PC-9 (cell line): ENCODE results near the gene PRIMA1. TPM values are rescaled to one million over a fixed set of nuclear protein-coding genes. Genes with fewer than 3 reads are reported as not detected.

Source experiments
- BruUV-seq: library from RNA; stranded (reverse); fragments of 400-500 nt; replicated peaks from 2 replicates; lab custom pipeline; 2021; lab: Mats Ljungman, UMichigan
- CTCF ChIA-PET: fragments of 300-600 bp; sonication (Branson Sonifier 250); formaldehyde crosslinking; loops from one replicate; lab custom pipeline; 2022; ENCODE audit warnings: antibody characterized with exemption; lab: Charles Lee
- POLR2A ChIA-PET: fragments of 300-600 bp; sonication (Branson Sonifier 250); formaldehyde crosslinking; loops from one replicate; lab custom pipeline; 2022; ENCODE audit warnings: antibody characterized with exemption; ENCODE audit not compliant: unreplicated experiment; lab: Charles Lee
- DNase-seq, 2 experiments: peaks; one replicate each; pipeline versions ENCODE4 v3.0.0 to v3.0.0-alpha.2; 2015 to 2022; ENCODE audit warnings: mixed read lengths in 1 of 2
- H2AFZ ChIP-seq: fragments of 200-600 bp; sonication (generic); 2 replicates; pipeline ENCODE4 v1.8.1; 2017; ENCODE audit warnings: antibody characterized with exemption
- H3F3A ChIP-seq: fragments of 200-600 bp; sonication (generic); 2 replicates; pipeline ENCODE4 v1.8.1; 2017; ENCODE audit warnings: antibody characterized with exemption, mild to moderate bottlenecking, low read depth; ENCODE audit not compliant: insufficient read depth
- H3K27ac ChIP-seq: fragments of 200-600 bp; sonication (generic); 2 replicates; pipeline ENCODE4 v1.6.1; 2016; ENCODE audit warnings: mixed run types
- H3K27me3 ChIP-seq: fragments of 200-600 bp; sonication (generic); 2 replicates; pipeline ENCODE4 v1.6.1; 2016; ENCODE audit warnings: low read depth, mixed run types; ENCODE audit not compliant: insufficient read depth
- H3K36me3 ChIP-seq: fragments of 200-600 bp; sonication (generic); 2 replicates; pipeline ENCODE4 v1.6.1; 2016; ENCODE audit warnings: low read depth, mixed run types
- H3K4me1 ChIP-seq: fragments of 200-600 bp; sonication (generic); replicated peaks from 2 replicates; pipeline ENCODE4 v1.6.1; 2016; ENCODE audit warnings: mixed run types; ENCODE audit not compliant: insufficient read depth
- H3K4me2 ChIP-seq: fragments of 200-600 bp; sonication (generic); 2 replicates; pipeline ENCODE4 v1.6.1; 2017; ENCODE audit warnings: mixed run types
- H3K4me3 ChIP-seq: fragments of 200-600 bp; sonication (generic); 2 replicates; pipeline ENCODE4 v1.6.1; 2016; ENCODE audit warnings: mixed run types
- H3K79me2 ChIP-seq: fragments of 200-600 bp; sonication (generic); 2 replicates; pipeline ENCODE4 v1.6.1; 2017; ENCODE audit warnings: low read depth, mixed run types
- H3K9me2 ChIP-seq: fragments of 200-600 bp; sonication (generic); 2 replicates; pipeline ENCODE4 v1.8.1; 2017; ENCODE audit warnings: mild to moderate bottlenecking; ENCODE audit not compliant: insufficient read depth
- H3K9me3 ChIP-seq: fragments of 200-600 bp; sonication (generic); 2 replicates; pipeline ENCODE4 v1.8.1; 2016; ENCODE audit warnings: low read depth; ENCODE audit not compliant: insufficient read depth
- H4K20me1 ChIP-seq: fragments of 200-600 bp; sonication (generic); 2 replicates; pipeline ENCODE4 v1.8.1; 2017; ENCODE audit not compliant: insufficient read depth
- EZH2 ChIP-seq: fragments of 200-600 bp; sonication (generic); IDR thresholded peaks from 2 replicates; pipeline ENCODE4 v1.8.0; 2017; ENCODE audit warnings: antibody characterized with exemption, low read depth
- intact Hi-C: fragments of 100-400 bp; cut with micrococcal nuclease; formaldehyde crosslinking; loops from one replicate; pipeline ENCODE4 v1.10.0; 2022; ENCODE audit not compliant: unreplicated experiment
- total RNA-seq: library from RNA; stranded (reverse); gene quantifications from 2 replicates; pipeline ENCODE4 v1.2.3, GENCODE V29; 2021
- TF ChIP-seq, protein P1 (sequence below): fragments of 200-600 bp; sonication (generic); conservative IDR thresholded peaks from 2 replicates; pipeline ENCODE4 v1.6.1; 2017; ENCODE audit warnings: mixed run types, antibody characterized with exemption, mild to moderate bottlenecking, moderate library complexity

PRIMA1 gene
- total RNA-seq, 1 experiment from 2014 or later, result not detected

DNA sequence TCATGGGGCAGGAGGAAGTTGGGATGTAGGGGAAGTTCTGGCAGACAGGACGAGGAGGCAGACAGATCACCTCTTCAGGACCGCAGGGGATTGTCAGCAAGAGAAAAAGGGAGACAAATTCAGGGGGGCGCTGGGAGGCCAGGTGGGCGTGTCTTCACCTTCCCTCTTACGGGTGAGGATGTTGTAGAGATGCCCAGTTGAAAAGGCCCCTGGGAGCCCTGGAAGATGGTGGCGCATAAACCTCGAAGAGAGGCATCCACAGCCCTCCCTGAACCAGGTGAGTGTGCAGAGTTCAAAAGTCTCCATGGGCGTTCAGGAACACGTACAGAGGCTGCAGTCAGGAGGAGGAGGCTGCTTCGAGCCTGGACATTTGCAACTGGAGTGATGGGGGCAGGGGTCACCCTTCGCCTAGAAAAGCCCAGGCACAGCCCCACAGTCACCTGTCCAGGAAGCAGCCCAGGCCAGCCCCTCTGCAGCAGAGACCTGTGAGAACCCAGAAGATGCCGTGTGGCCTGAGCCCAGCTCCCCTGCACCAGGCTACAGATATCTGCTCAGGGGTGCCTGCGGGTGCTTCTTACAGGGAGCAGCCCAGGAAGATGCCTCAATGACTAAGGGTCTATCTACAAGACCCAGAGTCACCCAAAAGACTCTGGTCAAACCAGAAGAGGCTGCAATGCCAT is 74.4 kb downstream of the PRIMA1 start:
- H4K20me1 ChIP-seq, result no peaks in the 10 kb centered on the region
- H3K4me1 ChIP-seq, result 0 out of 2 replicates have a peak, but pooled peaks cover 9% of the 10 kb centered on the region
- ChIA-PET POLR2A (no interaction called here), CTCF (no interaction called here)
- no peak overlapping the region for H3K27ac ChIP-seq
- peaks cover 2% of the 10 kb centered on the region; the same call in 1 of the 2 replicates for H3F3A ChIP-seq
- H3K9me2 ChIP-seq, result no peaks in the 10 kb centered on the region
- no peak for TF ChIP-seq EZH2
- TF ChIP-seq, protein P1, sequence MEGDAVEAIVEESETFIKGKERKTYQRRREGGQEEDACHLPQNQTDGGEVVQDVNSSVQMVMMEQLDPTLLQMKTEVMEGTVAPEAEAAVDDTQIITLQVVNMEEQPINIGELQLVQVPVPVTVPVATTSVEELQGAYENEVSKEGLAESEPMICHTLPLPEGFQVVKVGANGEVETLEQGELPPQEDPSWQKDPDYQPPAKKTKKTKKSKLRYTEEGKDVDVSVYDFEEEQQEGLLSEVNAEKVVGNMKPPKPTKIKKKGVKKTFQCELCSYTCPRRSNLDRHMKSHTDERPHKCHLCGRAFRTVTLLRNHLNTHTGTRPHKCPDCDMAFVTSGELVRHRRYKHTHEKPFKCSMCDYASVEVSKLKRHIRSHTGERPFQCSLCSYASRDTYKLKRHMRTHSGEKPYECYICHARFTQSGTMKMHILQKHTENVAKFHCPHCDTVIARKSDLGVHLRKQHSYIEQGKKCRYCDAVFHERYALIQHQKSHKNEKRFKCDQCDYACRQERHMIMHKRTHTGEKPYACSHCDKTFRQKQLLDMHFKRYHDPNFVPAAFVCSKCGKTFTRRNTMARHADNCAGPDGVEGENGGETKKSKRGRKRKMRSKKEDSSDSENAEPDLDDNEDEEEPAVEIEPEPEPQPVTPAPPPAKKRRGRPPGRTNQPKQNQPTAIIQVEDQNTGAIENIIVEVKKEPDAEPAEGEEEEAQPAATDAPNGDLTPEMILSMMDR, result no peak
- intact Hi-C loops, result no loop called here
- peaks cover 68% of the 10 kb centered on the region for H3K27me3 ChIP-seq
- DNase-seq, result no peak
- H3K4me2 ChIP-seq, result no peak overlapping the region
- no peak overlapping the region for H2AFZ ChIP-seq
- H3K9me3 ChIP-seq, result no peaks in the 10 kb centered on the region
- H3K4me3 ChIP-seq, result no peak overlapping the region
- no TSS peak for BruUV-seq
- H3K79me2 ChIP-seq, result no peaks in the 10 kb centered on the region
- H3K36me3 ChIP-seq, result no peaks in the 10 kb centered on the region

DNA sequence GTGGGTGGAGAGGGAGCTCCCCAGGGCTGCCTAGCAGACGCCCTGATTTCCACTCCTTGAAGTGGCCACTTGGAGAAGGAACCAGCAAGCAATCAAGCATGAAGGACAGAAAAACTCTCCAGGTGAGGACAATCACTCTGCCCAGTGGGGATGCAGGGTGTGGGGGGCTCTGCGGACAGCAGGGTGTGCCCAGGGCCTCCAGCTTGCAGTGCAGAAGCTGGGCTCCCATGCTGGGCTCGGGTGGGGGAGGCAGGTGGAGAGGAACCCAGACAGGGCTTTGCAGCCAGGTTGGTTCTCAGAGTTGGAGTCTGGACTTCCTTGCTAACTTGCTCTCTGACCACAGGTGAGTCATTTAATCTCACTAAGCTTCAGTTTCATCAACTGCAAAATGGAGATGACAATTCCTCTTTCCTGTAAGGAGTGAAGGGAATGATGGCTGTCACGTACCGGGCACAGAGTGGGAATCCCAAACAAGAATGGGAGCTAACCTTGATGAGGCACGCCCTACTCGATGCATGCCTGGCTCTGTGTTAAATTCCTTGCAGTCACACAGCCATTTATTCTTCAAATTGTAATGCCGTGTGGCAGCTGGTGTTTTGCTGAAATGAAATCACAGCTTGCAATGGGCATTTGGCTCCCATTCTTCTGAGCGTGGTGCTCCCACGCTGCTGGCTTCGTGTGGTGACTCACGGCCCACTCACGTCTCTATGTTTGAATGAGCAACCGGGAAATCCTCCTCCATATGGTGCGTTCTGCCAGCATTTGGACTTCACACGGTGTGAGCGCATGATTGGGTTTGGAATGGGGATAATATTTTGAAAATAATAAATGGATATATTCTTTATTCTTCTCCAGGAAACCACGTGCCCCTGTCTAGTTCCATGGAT is 75.2 kb downstream of the PRIMA1 start:
- Histone ChIP-seq H3F3A (peaks cover 2% of the 10 kb centered on the region; the same call in 1 of the 2 replicates), H3K79me2 (no peaks in the 10 kb centered on the region), H3K27ac (no peak overlapping the region), H3K27me3 (peaks cover 73% of the 10 kb centered on the region), H3K4me1 (0 out of 2 replicates have a peak, but pooled peaks cover 9% of the 10 kb centered on the region), H3K36me3 (no peaks in the 10 kb centered on the region), H3K9me3 (no peaks in the 10 kb centered on the region), H4K20me1 (no peaks in the 10 kb centered on the region), H3K4me2 (peak overlapping the region; percentile 34; the same call in 1 of the 2 replicates), H3K9me2 (no peaks in the 10 kb centered on the region), H2AFZ (no peak overlapping the region), H3K4me3 (no peak overlapping the region)
- peak in 1 of 2 experiments; percentile 41 for DNase-seq
- TF ChIP-seq EZH2, result no peak
- TF ChIP-seq, protein P1, result no peak
- ChIA-PET CTCF (no interaction called here), POLR2A (no interaction called here)
- intact Hi-C loops, result no loop called here
- no TSS peak for BruUV-seq

DNA sequence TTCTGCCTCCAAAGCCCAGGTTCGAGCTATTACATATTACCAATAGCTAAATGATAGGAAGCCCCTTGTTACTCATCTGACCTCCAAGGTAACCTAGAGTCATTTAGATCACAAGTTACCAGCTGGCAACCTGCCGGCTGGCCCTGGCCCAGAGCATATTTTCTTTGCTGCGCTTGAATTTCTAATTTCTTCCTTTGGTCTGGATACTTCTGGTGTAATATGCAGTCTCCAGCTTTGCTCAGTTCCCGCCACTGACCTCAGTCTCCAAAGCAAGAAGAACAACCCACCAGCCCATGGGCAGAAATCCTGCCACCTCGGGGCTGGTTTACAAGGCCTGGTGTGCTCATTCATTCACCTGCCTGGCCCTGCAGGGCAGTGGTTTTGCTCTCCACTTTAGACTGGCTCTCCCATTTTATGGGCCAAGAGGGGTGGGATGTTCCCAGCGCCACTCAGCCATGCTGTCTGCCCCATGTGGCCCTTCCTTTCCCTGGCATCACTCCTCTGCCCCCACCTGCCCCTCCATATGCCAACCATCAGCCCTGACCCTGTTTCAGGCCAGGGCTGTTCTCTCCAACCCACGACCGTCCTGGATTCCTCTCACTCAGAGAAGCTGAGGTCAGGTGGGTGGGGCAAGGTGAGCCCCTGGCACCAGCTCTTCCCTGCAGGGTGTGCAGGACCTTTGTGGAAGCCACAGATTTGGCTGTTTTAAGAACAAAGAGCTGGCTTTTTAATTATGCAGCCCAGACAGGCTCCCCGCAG is 76.0 kb downstream of the PRIMA1 start:
- intact Hi-C loops, result no loop called here
- Histone ChIP-seq H3K4me1 (0 out of 2 replicates have a peak, but pooled peaks cover 9% of the 10 kb centered on the region), H2AFZ (no peak overlapping the region), H3K27me3 (peaks cover 74% of the 10 kb centered on the region), H3F3A (peaks cover 2% of the 10 kb centered on the region; the same call in 1 of the 2 replicates), H3K9me3 (no peaks in the 10 kb centered on the region), H3K36me3 (no peaks in the 10 kb centered on the region), H3K4me3 (no peak overlapping the region), H3K27ac (no peak overlapping the region), H3K4me2 (0 out of 2 replicates have a peak overlapping the region, but pooled peaks have one; percentile 34), H3K9me2 (no peaks in the 10 kb centered on the region), H4K20me1 (no peaks in the 10 kb centered on the region), H3K79me2 (no peaks in the 10 kb centered on the region)
- DNase-seq, result no peak
- POLR2A ChIA-PET, result no interaction called here
- no TSS peak for BruUV-seq
- CTCF ChIA-PET, result no interaction called here
- no peak for TF ChIP-seq EZH2
- TF ChIP-seq, protein P1, result no peak
